ENCODE results near the gene HNRNPH3. TPM values are rescaled to one million over a fixed set of nuclear protein-coding genes. Genes with fewer than 3 reads are reported as not detected.

HNRNPH3 gene
- polyA plus RNA-seq, 1 donor from 2014 or later: 74.2 TPM

DNA sequence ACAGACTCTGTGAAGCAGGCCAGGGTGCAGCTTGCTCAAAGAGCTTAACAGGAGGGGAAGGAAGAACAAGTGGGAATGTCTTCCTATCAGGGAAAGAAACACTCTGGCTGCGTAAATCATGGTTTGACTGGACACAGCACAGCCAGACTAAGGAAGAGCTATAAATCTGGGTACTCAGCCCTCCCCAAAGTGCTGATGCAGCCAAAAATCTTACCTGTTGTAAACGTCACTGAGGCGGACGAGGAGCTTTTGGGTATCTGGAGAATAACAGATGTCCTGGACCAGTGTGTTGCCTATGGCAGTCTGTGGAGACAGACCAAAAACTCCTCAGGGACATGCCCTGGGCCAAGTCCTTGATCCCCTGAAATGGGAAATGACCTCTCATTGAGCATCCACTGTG is 43.1 kb upstream of the HNRNPH3 start:
- TF ChIP-seq SMC3 (conservative IDR thresholded peaks at IDR 0.05; ENCODE audit: poor library complexity) (no peak), POLR2AphosphoS5 (IDR thresholded peaks at IDR 0.05) (no peak), TAF1 (IDR thresholded peaks at IDR 0.05; ENCODE audit: low read depth) (no peak), EZH2 (IDR thresholded peaks at IDR 0.05; ENCODE audit: borderline replicate concordance, insufficient read depth, low read length, poor library complexity, severe bottlenecking) (no peak), RAD21 (conservative IDR thresholded peaks at IDR 0.05) (no peak), EP300 (conservative IDR thresholded peaks at IDR 0.05; ENCODE audit: poor library complexity, severe bottlenecking) (no peak), MXI1 (conservative IDR thresholded peaks at IDR 0.05; ENCODE audit: poor library complexity, severe bottlenecking) (no peak)
- TF ChIP-seq, protein P1, sequence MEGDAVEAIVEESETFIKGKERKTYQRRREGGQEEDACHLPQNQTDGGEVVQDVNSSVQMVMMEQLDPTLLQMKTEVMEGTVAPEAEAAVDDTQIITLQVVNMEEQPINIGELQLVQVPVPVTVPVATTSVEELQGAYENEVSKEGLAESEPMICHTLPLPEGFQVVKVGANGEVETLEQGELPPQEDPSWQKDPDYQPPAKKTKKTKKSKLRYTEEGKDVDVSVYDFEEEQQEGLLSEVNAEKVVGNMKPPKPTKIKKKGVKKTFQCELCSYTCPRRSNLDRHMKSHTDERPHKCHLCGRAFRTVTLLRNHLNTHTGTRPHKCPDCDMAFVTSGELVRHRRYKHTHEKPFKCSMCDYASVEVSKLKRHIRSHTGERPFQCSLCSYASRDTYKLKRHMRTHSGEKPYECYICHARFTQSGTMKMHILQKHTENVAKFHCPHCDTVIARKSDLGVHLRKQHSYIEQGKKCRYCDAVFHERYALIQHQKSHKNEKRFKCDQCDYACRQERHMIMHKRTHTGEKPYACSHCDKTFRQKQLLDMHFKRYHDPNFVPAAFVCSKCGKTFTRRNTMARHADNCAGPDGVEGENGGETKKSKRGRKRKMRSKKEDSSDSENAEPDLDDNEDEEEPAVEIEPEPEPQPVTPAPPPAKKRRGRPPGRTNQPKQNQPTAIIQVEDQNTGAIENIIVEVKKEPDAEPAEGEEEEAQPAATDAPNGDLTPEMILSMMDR (IDR thresholded peaks at IDR 0.05; ENCODE audit: poor library complexity, severe bottlenecking): no peak
- TF ChIP-seq, protein P2, sequence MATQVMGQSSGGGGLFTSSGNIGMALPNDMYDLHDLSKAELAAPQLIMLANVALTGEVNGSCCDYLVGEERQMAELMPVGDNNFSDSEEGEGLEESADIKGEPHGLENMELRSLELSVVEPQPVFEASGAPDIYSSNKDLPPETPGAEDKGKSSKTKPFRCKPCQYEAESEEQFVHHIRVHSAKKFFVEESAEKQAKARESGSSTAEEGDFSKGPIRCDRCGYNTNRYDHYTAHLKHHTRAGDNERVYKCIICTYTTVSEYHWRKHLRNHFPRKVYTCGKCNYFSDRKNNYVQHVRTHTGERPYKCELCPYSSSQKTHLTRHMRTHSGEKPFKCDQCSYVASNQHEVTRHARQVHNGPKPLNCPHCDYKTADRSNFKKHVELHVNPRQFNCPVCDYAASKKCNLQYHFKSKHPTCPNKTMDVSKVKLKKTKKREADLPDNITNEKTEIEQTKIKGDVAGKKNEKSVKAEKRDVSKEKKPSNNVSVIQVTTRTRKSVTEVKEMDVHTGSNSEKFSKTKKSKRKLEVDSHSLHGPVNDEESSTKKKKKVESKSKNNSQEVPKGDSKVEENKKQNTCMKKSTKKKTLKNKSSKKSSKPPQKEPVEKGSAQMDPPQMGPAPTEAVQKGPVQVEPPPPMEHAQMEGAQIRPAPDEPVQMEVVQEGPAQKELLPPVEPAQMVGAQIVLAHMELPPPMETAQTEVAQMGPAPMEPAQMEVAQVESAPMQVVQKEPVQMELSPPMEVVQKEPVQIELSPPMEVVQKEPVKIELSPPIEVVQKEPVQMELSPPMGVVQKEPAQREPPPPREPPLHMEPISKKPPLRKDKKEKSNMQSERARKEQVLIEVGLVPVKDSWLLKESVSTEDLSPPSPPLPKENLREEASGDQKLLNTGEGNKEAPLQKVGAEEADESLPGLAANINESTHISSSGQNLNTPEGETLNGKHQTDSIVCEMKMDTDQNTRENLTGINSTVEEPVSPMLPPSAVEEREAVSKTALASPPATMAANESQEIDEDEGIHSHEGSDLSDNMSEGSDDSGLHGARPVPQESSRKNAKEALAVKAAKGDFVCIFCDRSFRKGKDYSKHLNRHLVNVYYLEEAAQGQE (IDR thresholded peaks at IDR 0.05; ENCODE audit: borderline replicate concordance): no peak
- no peaks in the 10 kb centered on the region for H3K27me3 ChIP-seq (ENCODE audit: insufficient read depth, low read depth, low read length)
- no peak overlapping the region for H3K27ac ChIP-seq (ENCODE audit: low read length)
- no peak overlapping the region for H3K4me3 ChIP-seq (ENCODE audit: low read length)
- H3K9ac ChIP-seq (ENCODE audit: low read length): no peak overlapping the region
- no peaks in the 10 kb centered on the region for H3K79me2 ChIP-seq (replicated peaks; ENCODE audit: insufficient read depth, low read length)
- H4K20me1 ChIP-seq (ENCODE audit: insufficient read depth): no peaks in the 10 kb centered on the region
- H3K4me2 ChIP-seq (ENCODE audit: low read length): no peak overlapping the region
- no peaks in the 10 kb centered on the region for H3F3A ChIP-seq (ENCODE audit: insufficient read depth, low read length, poor library complexity, severe bottlenecking)
- H3K36me3 ChIP-seq (ENCODE audit: insufficient read depth, low read length): no peaks in the 10 kb centered on the region
- H3K9me3 ChIP-seq (ENCODE audit: low read length): no peaks in the 10 kb centered on the region
- H2AFZ ChIP-seq (ENCODE audit: low read depth, low read length): no peak overlapping the region
- no peaks in the 10 kb centered on the region for H3K9me2 ChIP-seq (ENCODE audit: insufficient read depth, low read length)

DNA sequence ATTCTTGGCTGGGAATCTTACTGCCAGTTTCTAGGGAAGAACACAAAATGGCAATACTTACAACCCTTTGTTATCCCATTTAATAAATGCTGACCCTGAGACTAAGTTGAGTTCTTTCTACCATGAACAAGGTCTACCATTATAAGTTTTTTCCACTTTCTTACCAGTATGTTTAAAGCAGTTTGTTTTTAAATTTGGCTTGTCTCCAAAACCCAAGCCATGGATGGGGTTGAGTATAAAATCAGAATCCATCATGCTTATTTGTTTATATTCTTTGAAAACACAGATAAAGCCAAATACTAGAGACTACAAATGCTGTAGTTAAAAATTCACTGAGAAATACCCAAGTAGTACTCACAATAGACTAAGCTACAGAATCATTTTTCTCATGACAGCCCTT is 41.1 kb upstream of the HNRNPH3 start:
- no peak overlapping the region for H2AFZ ChIP-seq (ENCODE audit: low read depth, low read length)
- H4K20me1 ChIP-seq (ENCODE audit: insufficient read depth): no peaks in the 10 kb centered on the region
- H3K27me3 ChIP-seq (ENCODE audit: insufficient read depth, low read depth, low read length): no peaks in the 10 kb centered on the region
- no peak for TF ChIP-seq MXI1 (conservative IDR thresholded peaks at IDR 0.05; ENCODE audit: poor library complexity, severe bottlenecking)
- TF ChIP-seq, protein P1 (IDR thresholded peaks at IDR 0.05; ENCODE audit: poor library complexity, severe bottlenecking): no peak
- no peak for TF ChIP-seq EZH2 (IDR thresholded peaks at IDR 0.05; ENCODE audit: borderline replicate concordance, insufficient read depth, low read length, poor library complexity, severe bottlenecking)
- TF ChIP-seq, protein P2 (IDR thresholded peaks at IDR 0.05; ENCODE audit: borderline replicate concordance): no peak
- TF ChIP-seq POLR2AphosphoS5 (IDR thresholded peaks at IDR 0.05): no peak
- TF ChIP-seq SMC3 (conservative IDR thresholded peaks at IDR 0.05; ENCODE audit: poor library complexity): no peak
- TF ChIP-seq EP300 (conservative IDR thresholded peaks at IDR 0.05; ENCODE audit: poor library complexity, severe bottlenecking): no peak
- no peak for TF ChIP-seq TAF1 (IDR thresholded peaks at IDR 0.05; ENCODE audit: low read depth)
- TF ChIP-seq RAD21 (conservative IDR thresholded peaks at IDR 0.05): no peak
- H3K27ac ChIP-seq (ENCODE audit: low read length): no peak overlapping the region
- H3K9ac ChIP-seq (ENCODE audit: low read length): no peak overlapping the region
- no peaks in the 10 kb centered on the region for H3F3A ChIP-seq (ENCODE audit: insufficient read depth, low read length, poor library complexity, severe bottlenecking)
- no peak overlapping the region for H3K4me2 ChIP-seq (ENCODE audit: low read length)
- H3K4me3 ChIP-seq (ENCODE audit: low read length): no peak overlapping the region
- no peaks in the 10 kb centered on the region for H3K36me3 ChIP-seq (ENCODE audit: insufficient read depth, low read length)
- H3K9me3 ChIP-seq (ENCODE audit: low read length): no peaks in the 10 kb centered on the region
- no peaks in the 10 kb centered on the region for H3K79me2 ChIP-seq (replicated peaks; ENCODE audit: insufficient read depth, low read length)
- H3K9me2 ChIP-seq (ENCODE audit: insufficient read depth, low read length): no peaks in the 10 kb centered on the region

Data from neural cell (in vitro differentiated cells).